Measurements from ENCODE around the gene SETD1B. TPM values are rescaled to one million over a fixed set of nuclear protein-coding genes. Genes with fewer than 3 reads are reported as not detected.

The SETD1B gene
- total RNA-seq, 1 experiment from 2014 or later: 40.4 TPM

- Histone ChIP-seq H3K79me2 (ENCODE audit: insufficient read depth, low read length) (no peaks in the 10 kb centered on the region), H4K5ac (ENCODE audit: insufficient read length, low read depth, low read length) (no peak overlapping the region), H2BK5ac (ENCODE audit: insufficient read length, low read length) (no peak overlapping the region), H3K4ac (ENCODE audit: low read depth, low read length) (no peak overlapping the region), H2BK120ac (ENCODE audit: low read depth, low read length, poor library complexity, severe bottlenecking) (no peak overlapping the region), H2BK15ac (ENCODE audit: low read depth, low read length) (no peak overlapping the region), H3K27me3 (ENCODE audit: insufficient read depth, low read length) (no peaks in the 10 kb centered on the region), H4K8ac (replicated peaks; ENCODE audit: insufficient read length, low read depth, low read length) (no peak overlapping the region), H3K56ac (ENCODE audit: insufficient read length, low read depth, low read length) (no peak overlapping the region), H2AK5ac (ENCODE audit: insufficient read length, low read length) (no peak overlapping the region), H3K14ac (ENCODE audit: insufficient read depth, low read length) (no peak overlapping the region), H2AFZ (ENCODE audit: low read length) (no peak overlapping the region), H3K18ac (ENCODE audit: insufficient read length, low read depth, low read length) (no peak overlapping the region), H3K4me1 (ENCODE audit: insufficient read depth, low read length) (no peaks in the 10 kb centered on the region; the same call in 1 of the 2 replicates), H2BK20ac (ENCODE audit: low read depth, low read length, poor library complexity, severe bottlenecking) (no peak overlapping the region), H4K20me1 (ENCODE audit: control insufficient read depth, insufficient read depth, insufficient read length) (no peaks in the 10 kb centered on the region), H3K23me2 (ENCODE audit: insufficient read length, low read depth, low read length, poor library complexity, severe bottlenecking) (peaks cover 9% of the 10 kb centered on the region), H3T11ph (ENCODE audit: low read length) (no peak overlapping the region), H4K91ac (ENCODE audit: insufficient read length, low read depth, low read length) (no peak overlapping the region), H2BK12ac (ENCODE audit: insufficient read length, low read depth, low read length) (no peak overlapping the region), H3K27ac (ENCODE audit: insufficient read length, low read depth, low read length) (no peak overlapping the region), H3K23ac (ENCODE audit: insufficient read length, low read depth, low read length) (no peak overlapping the region), H3K9ac (ENCODE audit: extremely low read depth, insufficient read length, low read length) (peak overlapping the region; percentile 23), H3K79me1 (ENCODE audit: insufficient read depth, low read depth, low read length, poor library complexity, severe bottlenecking) (no peaks in the 10 kb centered on the region), H3K9me3 (ENCODE audit: control insufficient read depth, low read depth, low read length) (no peaks in the 10 kb centered on the region), H3K4me2 (ENCODE audit: insufficient read depth, insufficient read length, low read length) (peak overlapping the region; percentile 34)
- Mint-ChIP-seq H3K36me3 (ENCODE audit: insufficient read depth in 1 of 3, low read depth in 3 of 3) (peaks cover 5 to 24% (median 15%) of the 10 kb centered on the region in 3 experiments; a peak in 5 of 7 replicates), H3K4me1 (peaks cover 29 to 35% of the 10 kb centered on the region in 2 experiments), H3K4me3 (peak overlapping the region; percentile 66 to 80), H3K9me3 (no peaks in the 10 kb centered on the region; a peak in 2 of 5 replicates), H3K27ac (no peak overlapping the region), H3K27me3 (ENCODE audit: low read depth) (peaks cover 5% of the 10 kb centered on the region)
- no peak for DNase-seq
- no CpG with 5 or more reads among the region's 48 CpGs for WGBS (ENCODE audit: extremely low coverage, insufficient read length, low lambda C conversion rate)
- TF ChIP-seq, protein P1, sequence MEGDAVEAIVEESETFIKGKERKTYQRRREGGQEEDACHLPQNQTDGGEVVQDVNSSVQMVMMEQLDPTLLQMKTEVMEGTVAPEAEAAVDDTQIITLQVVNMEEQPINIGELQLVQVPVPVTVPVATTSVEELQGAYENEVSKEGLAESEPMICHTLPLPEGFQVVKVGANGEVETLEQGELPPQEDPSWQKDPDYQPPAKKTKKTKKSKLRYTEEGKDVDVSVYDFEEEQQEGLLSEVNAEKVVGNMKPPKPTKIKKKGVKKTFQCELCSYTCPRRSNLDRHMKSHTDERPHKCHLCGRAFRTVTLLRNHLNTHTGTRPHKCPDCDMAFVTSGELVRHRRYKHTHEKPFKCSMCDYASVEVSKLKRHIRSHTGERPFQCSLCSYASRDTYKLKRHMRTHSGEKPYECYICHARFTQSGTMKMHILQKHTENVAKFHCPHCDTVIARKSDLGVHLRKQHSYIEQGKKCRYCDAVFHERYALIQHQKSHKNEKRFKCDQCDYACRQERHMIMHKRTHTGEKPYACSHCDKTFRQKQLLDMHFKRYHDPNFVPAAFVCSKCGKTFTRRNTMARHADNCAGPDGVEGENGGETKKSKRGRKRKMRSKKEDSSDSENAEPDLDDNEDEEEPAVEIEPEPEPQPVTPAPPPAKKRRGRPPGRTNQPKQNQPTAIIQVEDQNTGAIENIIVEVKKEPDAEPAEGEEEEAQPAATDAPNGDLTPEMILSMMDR (conservative IDR thresholded peaks at IDR 0.05): no peak
Observed at GRCh38 chr12:121792607-121793439, 11.0 kb upstream of the SETD1B start.

Measured in H9 (cell line).